Measurements from ENCODE around the gene TEX11. TPM values are rescaled to one million over a fixed set of nuclear protein-coding genes. Genes with fewer than 3 reads are reported as not detected.
A peak's percentile ranks its signal among the peaks of the same experiment; 100 is the strongest.

TEX11 gene
- total RNA-seq, 2 donors from 2014 or later, result 0.75 TPM; not detected in 1

DNA sequence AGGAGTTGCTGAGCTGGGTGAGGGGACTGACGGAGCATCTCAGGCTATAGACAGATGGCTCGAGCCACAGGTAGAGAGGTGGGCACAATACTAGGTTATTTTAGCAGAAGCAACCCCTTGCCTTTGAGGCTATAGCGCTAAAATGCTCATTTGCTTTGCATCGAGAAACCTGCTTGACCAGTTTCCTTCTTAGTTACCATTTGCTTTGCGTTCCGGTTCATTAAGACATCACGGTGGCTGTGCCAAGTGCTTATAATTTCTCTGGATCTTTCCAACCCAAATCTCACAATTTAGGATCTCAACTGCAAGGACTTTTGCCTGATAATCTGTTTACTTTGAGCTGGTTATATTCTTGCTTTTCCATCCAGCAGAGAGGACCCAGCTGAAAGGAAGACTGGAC is 423.0 kb downstream of the TEX11 start:
- Mint-ChIP-seq H3K4me3 (no peak overlapping the region), H3K9me3 (peaks cover 50% of the 10 kb centered on the region), H3K27me3 (ENCODE audit: insufficient read depth) (no peaks in the 10 kb centered on the region), H3K4me1 (peaks cover 24% of the 10 kb centered on the region), H3K27ac (no peak overlapping the region), H3K36me3 (ENCODE audit: low read depth) (peaks cover 44% of the 10 kb centered on the region)
- H3K9ac ChIP-seq (ENCODE audit: extremely low read depth, low read length, poor library complexity, severe bottlenecking), result no peak overlapping the region
- H3K36me3 ChIP-seq (ENCODE audit: control insufficient read depth, insufficient read depth, low read length), result peaks cover 38% of the 10 kb centered on the region
- whole genome bisulfite sequencing, 2 experiments (ENCODE audit: insufficient coverage in 1 of 2, insufficient read length in 1 of 2), result 87 to 94% methylated on average over 5 to 7 of the region's 7 CpGs
- no peaks in the 10 kb centered on the region for H3K27me3 ChIP-seq (ENCODE audit: control insufficient read depth, insufficient read depth, low read length, poor library complexity, severe bottlenecking)
- DNase-seq, result peak; percentile 15
- no peak overlapping the region for H3K4me3 ChIP-seq (ENCODE audit: low read length)
- H3K4me1 ChIP-seq (ENCODE audit: control insufficient read depth, insufficient read depth, low read length), result peaks cover 6% of the 10 kb centered on the region
- no peaks in the 10 kb centered on the region for H3K9me3 ChIP-seq (ENCODE audit: control insufficient read depth, low read length)
- TF ChIP-seq, protein P1, sequence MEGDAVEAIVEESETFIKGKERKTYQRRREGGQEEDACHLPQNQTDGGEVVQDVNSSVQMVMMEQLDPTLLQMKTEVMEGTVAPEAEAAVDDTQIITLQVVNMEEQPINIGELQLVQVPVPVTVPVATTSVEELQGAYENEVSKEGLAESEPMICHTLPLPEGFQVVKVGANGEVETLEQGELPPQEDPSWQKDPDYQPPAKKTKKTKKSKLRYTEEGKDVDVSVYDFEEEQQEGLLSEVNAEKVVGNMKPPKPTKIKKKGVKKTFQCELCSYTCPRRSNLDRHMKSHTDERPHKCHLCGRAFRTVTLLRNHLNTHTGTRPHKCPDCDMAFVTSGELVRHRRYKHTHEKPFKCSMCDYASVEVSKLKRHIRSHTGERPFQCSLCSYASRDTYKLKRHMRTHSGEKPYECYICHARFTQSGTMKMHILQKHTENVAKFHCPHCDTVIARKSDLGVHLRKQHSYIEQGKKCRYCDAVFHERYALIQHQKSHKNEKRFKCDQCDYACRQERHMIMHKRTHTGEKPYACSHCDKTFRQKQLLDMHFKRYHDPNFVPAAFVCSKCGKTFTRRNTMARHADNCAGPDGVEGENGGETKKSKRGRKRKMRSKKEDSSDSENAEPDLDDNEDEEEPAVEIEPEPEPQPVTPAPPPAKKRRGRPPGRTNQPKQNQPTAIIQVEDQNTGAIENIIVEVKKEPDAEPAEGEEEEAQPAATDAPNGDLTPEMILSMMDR (conservative IDR thresholded peaks at IDR 0.05), result no peak
- no peak overlapping the region for H3K27ac ChIP-seq (ENCODE audit: low read depth, low read length)

DNA sequence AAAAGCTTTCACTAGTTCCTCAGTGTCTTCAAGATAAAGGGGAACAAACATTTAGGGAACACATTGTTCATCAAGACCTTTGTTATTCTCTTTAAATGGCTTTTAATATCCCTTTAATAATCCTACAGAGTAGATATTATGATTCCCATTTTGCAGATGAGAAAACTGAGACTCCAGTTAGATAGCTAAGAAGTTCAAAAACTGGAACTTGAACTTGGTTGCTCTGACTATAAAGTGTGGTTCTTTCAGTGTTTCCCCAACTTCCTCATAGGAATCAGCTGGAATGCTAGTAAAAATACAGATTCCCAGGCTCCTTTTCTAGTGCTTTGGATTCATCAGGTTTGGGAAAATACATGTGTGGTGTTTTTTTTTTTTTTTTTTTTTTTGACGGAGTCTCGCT is 426.2 kb downstream of the TEX11 start:
- no peaks in the 10 kb centered on the region for H3K27me3 ChIP-seq (ENCODE audit: control insufficient read depth, insufficient read depth, low read length, poor library complexity, severe bottlenecking)
- DNase-seq, result no peak
- TF ChIP-seq, protein P1 (conservative IDR thresholded peaks at IDR 0.05), result no peak
- Mint-ChIP-seq H3K9me3 (peaks cover 48% of the 10 kb centered on the region), H3K4me3 (no peak overlapping the region), H3K27ac (no peak overlapping the region), H3K27me3 (ENCODE audit: insufficient read depth) (no peaks in the 10 kb centered on the region), H3K4me1 (peaks cover 55% of the 10 kb centered on the region), H3K36me3 (ENCODE audit: low read depth) (peaks cover 30% of the 10 kb centered on the region)
- no peaks in the 10 kb centered on the region for H3K9me3 ChIP-seq (ENCODE audit: control insufficient read depth, low read length)
- H3K9ac ChIP-seq (ENCODE audit: extremely low read depth, low read length, poor library complexity, severe bottlenecking), result no peak overlapping the region
- H3K4me1 ChIP-seq (ENCODE audit: control insufficient read depth, insufficient read depth, low read length), result peaks cover 14% of the 10 kb centered on the region
- 100% methylated on average over 1 of the region's 2 CpGs; no CpG with 5 or more reads in 1 of the 2 experiments for WGBS, 2 experiments (ENCODE audit: insufficient coverage in 1 of 2, insufficient read length in 1 of 2)
- H3K4me3 ChIP-seq (ENCODE audit: low read length), result no peak overlapping the region
- no peak overlapping the region for H3K27ac ChIP-seq (ENCODE audit: low read depth, low read length)
- peaks cover 22% of the 10 kb centered on the region for H3K36me3 ChIP-seq (ENCODE audit: control insufficient read depth, insufficient read depth, low read length)

DNA sequence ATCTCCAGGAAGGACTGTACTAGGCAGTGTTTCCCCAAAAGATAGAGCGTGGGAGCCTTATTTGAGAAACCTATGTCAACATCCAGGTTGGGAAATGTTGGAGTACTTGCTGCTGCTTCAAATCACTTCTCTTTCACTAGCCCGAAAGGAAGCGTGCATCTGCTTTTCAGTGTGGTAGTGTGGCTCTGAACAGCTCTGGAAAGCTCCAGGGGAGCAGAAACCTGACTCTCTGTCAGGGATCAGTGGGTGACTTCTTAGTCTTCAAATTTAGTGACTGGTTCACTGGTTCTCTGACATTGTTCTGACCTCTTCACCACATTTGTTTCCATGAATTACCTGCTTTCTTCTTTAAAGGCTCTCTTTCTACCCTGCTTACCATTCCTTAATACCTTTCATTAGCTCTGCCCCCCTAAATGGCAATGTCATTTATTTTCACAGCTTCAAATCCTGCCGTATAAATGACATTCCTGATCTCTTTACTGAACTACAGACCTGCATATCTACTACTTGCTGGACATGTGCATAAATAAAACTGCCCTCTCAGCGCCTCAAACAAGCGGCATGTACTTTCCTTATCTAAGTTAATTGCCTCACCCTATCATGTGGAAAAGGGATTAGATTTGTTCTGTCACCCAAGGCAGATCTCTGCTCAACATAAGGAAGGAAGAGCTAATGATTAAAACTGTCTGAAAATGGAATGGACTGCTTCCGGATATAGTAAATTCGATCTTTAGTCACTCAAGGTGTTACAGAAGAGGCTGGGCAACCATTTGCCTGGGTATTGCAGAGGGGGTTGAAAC is 426.8 kb downstream of the TEX11 start:
- Mint-ChIP-seq H3K27ac (no peak overlapping the region), H3K9me3 (peaks cover 45% of the 10 kb centered on the region)
- WGBS, 2 experiments (ENCODE audit: insufficient coverage in 1 of 2, insufficient read length in 1 of 2), result 85 to 94% methylated on average over 2 to 8 of the region's 8 CpGs

More for the DNA sequence above, 426.8 kb downstream of the TEX11 start:
- Mint-ChIP-seq H3K36me3 (ENCODE audit: low read depth) (peaks cover 25% of the 10 kb centered on the region), H3K27me3 (ENCODE audit: insufficient read depth) (no peaks in the 10 kb centered on the region), H3K4me3 (no peak overlapping the region), H3K4me1 (peaks cover 59% of the 10 kb centered on the region)
- Histone ChIP-seq H3K4me3 (ENCODE audit: low read length) (no peak overlapping the region), H3K27ac (ENCODE audit: low read depth, low read length) (no peak overlapping the region), H3K27me3 (ENCODE audit: control insufficient read depth, insufficient read depth, low read length, poor library complexity, severe bottlenecking) (no peaks in the 10 kb centered on the region), H3K9ac (ENCODE audit: extremely low read depth, low read length, poor library complexity, severe bottlenecking) (no peak overlapping the region), H3K36me3 (ENCODE audit: control insufficient read depth, insufficient read depth, low read length) (peaks cover 21% of the 10 kb centered on the region), H3K4me1 (ENCODE audit: control insufficient read depth, insufficient read depth, low read length) (peaks cover 14% of the 10 kb centered on the region), H3K9me3 (ENCODE audit: control insufficient read depth, low read length) (no peaks in the 10 kb centered on the region)
- TF ChIP-seq, protein P1 (conservative IDR thresholded peaks at IDR 0.05), result no peak
- DNase-seq, result no peak

All from endodermal cell (in vitro differentiated cells).